HFFc6 (cell line): ENCODE measurements around the gene RHBDL3. TPM values are rescaled to one million over a fixed set of nuclear protein-coding genes. Genes with fewer than 3 reads are reported as not detected.

Experiments used
- DNase-seq: peaks from one replicate; pipeline ENCODE4 v3.0.0-alpha.2; 2018
- H3K27ac Mint-ChIP-seq: 2 replicates; pipeline ENCODE4 v1.8.0; 2020; ENCODE audit warnings: mild to moderate bottlenecking, mixed read lengths
- H3K27me3 Mint-ChIP-seq: 2 replicates; pipeline ENCODE4 v1.8.0; 2021; ENCODE audit warnings: mild to moderate bottlenecking, moderate library complexity, mixed read lengths; ENCODE audit not compliant: insufficient read depth
- H3K36me3 Mint-ChIP-seq: 2 replicates; pipeline ENCODE4 v1.8.0; 2021; ENCODE audit warnings: low read depth, mixed read lengths
- H3K4me1 Mint-ChIP-seq: 2 replicates; pipeline ENCODE4 v1.8.0; 2020; ENCODE audit warnings: low read depth, mixed read lengths
- H3K4me3 Mint-ChIP-seq: 2 replicates; pipeline ENCODE4 v1.8.0; 2020; ENCODE audit warnings: mild to moderate bottlenecking, moderate library complexity, mixed read lengths
- H3K9me3 Mint-ChIP-seq: 2 replicates; pipeline ENCODE4 v1.8.0; 2020; ENCODE audit warnings: mild to moderate bottlenecking, mixed read lengths
- CTCF ChIP-seq: fragments of 200-600 bp; sonication (generic); IDR thresholded peaks from 2 replicates; pipeline ENCODE4 v1.5.0; 2021; ENCODE audit warnings: antibody characterized with exemption, mild to moderate bottlenecking
- total RNA-seq, 6 experiments: library from RNA; stranded (reverse); fragmentation: NEBNext Ultra II Directional; extraction: Animal tissue kit (Norgen Biotek cat#: 25700); gene quantifications; 2 replicates in 1 of 6; 3 replicates in 5 of 6; pipeline ENCODE4 v1.2.3, GENCODE V29; 2021

The RHBDL3 gene
- total RNA-seq, 6 experiments from 2014 or later = 0.07 TPM; not detected in 5

- no peak for TF ChIP-seq CTCF
- H3K27ac Mint-ChIP-seq = peak overlapping the region; percentile 60
- peak; percentile 77 for DNase-seq
- peaks cover 38% of the 10 kb centered on the region for H3K4me1 Mint-ChIP-seq
- peak overlapping the region; percentile 23 for H3K4me3 Mint-ChIP-seq
- H3K9me3 Mint-ChIP-seq = no peaks in the 10 kb centered on the region
- peaks cover 13% of the 10 kb centered on the region for H3K36me3 Mint-ChIP-seq
- no peaks in the 10 kb centered on the region for H3K27me3 Mint-ChIP-seq
Observed at GRCh38 chr17:32335687-32336086, 70.1 kb downstream of the RHBDL3 start.

- Mint-ChIP-seq H3K36me3 (no peaks in the 10 kb centered on the region; the same call in 1 of the 2 replicates), H3K9me3 (no peaks in the 10 kb centered on the region), H3K4me1 (peaks cover 26% of the 10 kb centered on the region), H3K27ac (peak overlapping the region; percentile 89), H3K27me3 (no peaks in the 10 kb centered on the region), H3K4me3 (peak overlapping the region; percentile 94)
- TF ChIP-seq CTCF = peak; percentile 49
- peak; percentile 25 for DNase-seq
Observed at GRCh38 chr17:32341141-32341856, 75.7 kb downstream of the RHBDL3 start.

- peak; percentile 59 for DNase-seq
- peak within 1 kb of the TSS; percentile 89 for H3K27ac Mint-ChIP-seq
- no peak for TF ChIP-seq CTCF
- H3K4me3 Mint-ChIP-seq = peak within 1 kb of the TSS; percentile 94
- no peaks in the 10 kb centered on the region for H3K27me3 Mint-ChIP-seq
- peaks cover 24% of the 10 kb centered on the region for H3K4me1 Mint-ChIP-seq
- no peaks in the 10 kb centered on the region; the same call in 1 of the 2 replicates for H3K36me3 Mint-ChIP-seq
- H3K9me3 Mint-ChIP-seq = no peaks in the 10 kb centered on the region
Observed at GRCh38 chr17:32341857-32342602, 76.4 kb downstream of the RHBDL3 start, which contains the start of gene C17orf75. Gene C17orf75, minus strand, starts transcription at chr17:32342173. Its CDS starts 34 bp downstream, at chr17:32342139.

GRCh38 chr17:32342603-32343325, 77.1 kb downstream of the RHBDL3 start:
- Mint-ChIP-seq H3K9me3 (no peaks in the 10 kb centered on the region), H3K27me3 (no peaks in the 10 kb centered on the region), H3K27ac (no peak overlapping the region), H3K4me3 (peak overlapping the region; percentile 94), H3K4me1 (peaks cover 24% of the 10 kb centered on the region), H3K36me3 (no peaks in the 10 kb centered on the region; the same call in 1 of the 2 replicates)
- no peak for TF ChIP-seq CTCF
- no peak for DNase-seq

GRCh38 chr17:32345951-32346600, 80.4 kb downstream of the RHBDL3 start:
- Mint-ChIP-seq H3K27me3 (no peaks in the 10 kb centered on the region), H3K9me3 (peaks cover 8% of the 10 kb centered on the region), H3K4me1 (peaks cover 25% of the 10 kb centered on the region), H3K36me3 (peaks cover 15% of the 10 kb centered on the region), H3K4me3 (no peak overlapping the region), H3K27ac (no peak overlapping the region)
- TF ChIP-seq CTCF = no peak
- no peak for DNase-seq
